Bronchial epithelial cell (primary cell): Measurements from ENCODE around the gene OR10V1. TPM values are rescaled to one million over a fixed set of nuclear protein-coding genes. Genes with fewer than 3 reads are reported as not detected.
A peak's percentile ranks its signal among the peaks of the same experiment; 100 is the strongest.

ENCODE experiments used
- DNase-seq: peaks from one replicate; pipeline ENCODE4 v3.0.0-alpha.2; 2010; ENCODE audit warnings: low read depth
- FAIRE-seq: peaks from 2 replicates; lab custom pipeline; 2011; peaks lifted over from hg19 to GRCh38; lab: Jason Lieb, UNC
- H3K27me3 ChIP-seq: 2 replicates; pipeline ENCODE4 v1.5.1; 2011; ENCODE audit warnings: low read length; ENCODE audit not compliant: control insufficient read depth, insufficient read depth
- H3K36me3 ChIP-seq: 2 replicates; pipeline ENCODE4 v1.5.1; 2011; ENCODE audit warnings: low read length; ENCODE audit not compliant: control insufficient read depth, insufficient read depth
- H3K4me3 ChIP-seq: 2 replicates; pipeline ENCODE4 v1.5.1; 2011; ENCODE audit warnings: mild to moderate bottlenecking, low read depth, low read length, control low read depth
- CTCF ChIP-seq: IDR thresholded peaks from 2 replicates; pipeline ENCODE4 v1.5.1; 2011; ENCODE audit warnings: mild to moderate bottlenecking, moderate library complexity, low read length, control low read depth, inconsistent platforms; ENCODE audit not compliant: insufficient read depth, severe bottlenecking
- total RNA-seq: library from RNA; depleted of rRNA; stranded (reverse); fragments of >200 nt; gene quantifications from 2 replicates; pipeline ENCODE4 v1.2.1, GENCODE V29; 2014

Gene OR10V1
- not detected in 2 replicates for total RNA-seq

GRCh38 chr11:59713745-59714144 lies at the start of gene OR10V1:
TSS of gene OR10V1 (minus strand) at chr11:59713845. CDS start at chr11:59713845, 0 bp downstream.
- Histone ChIP-seq H3K36me3 (no peaks in the 10 kb centered on the region), H3K4me3 (no peak within 1 kb of the TSS), H3K27me3 (no peaks in the 10 kb centered on the region)
- TF ChIP-seq CTCF: no peak
- FAIRE-seq (no peak), DNase-seq (no peak)

DNA sequence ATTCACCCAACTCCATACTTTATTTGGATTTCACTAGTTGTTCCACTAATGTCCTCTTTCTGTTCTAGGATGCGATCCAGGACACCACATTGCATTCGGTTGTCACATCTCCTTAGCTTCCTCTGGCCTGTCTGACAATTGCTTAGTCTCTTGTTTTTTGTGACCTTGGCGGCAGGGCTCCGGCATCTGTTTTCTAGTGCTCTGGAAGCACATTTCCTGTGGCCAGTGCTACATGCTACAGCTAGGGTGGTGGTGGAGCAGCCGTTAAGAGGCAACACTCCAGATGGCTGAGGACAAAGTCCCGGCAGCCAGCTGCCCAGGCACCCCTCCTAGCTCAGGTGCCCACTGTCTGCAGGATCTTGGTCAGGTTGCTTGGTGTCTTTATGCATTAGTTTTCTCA lies 48.3 kb upstream of the OR10V1 start:
- Histone ChIP-seq H3K4me3 (no peak overlapping the region), H3K27me3 (no peaks in the 10 kb centered on the region), H3K36me3 (peaks cover 5% of the 10 kb centered on the region)
- DNase-seq (no peak), FAIRE-seq (no peak)
- TF ChIP-seq CTCF: no peak

DNA sequence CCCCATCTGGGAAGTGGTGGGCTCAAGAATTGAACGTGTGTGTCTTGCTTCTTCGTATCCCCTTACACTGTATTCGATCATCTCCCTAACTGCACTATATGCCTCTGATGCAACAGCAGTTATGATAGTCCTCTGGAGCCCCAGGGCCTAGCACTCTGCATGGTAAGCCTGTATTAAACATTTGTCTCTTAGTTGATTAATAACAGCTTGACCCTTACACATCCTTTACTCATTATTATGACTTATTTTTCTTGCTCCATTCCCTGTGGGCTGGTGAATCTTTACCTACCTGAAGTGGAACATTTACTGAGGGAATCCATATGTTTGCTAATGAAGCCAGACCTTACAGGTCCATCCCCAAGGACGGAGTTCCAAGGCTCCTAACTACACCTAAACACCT lies 47.1 kb upstream of the OR10V1 start:
- Histone ChIP-seq H3K4me3 (no peak overlapping the region), H3K27me3 (no peaks in the 10 kb centered on the region), H3K36me3 (peaks cover 5% of the 10 kb centered on the region)
- no peak for DNase-seq
- TF ChIP-seq CTCF: no peak
- FAIRE-seq: no peak

DNA sequence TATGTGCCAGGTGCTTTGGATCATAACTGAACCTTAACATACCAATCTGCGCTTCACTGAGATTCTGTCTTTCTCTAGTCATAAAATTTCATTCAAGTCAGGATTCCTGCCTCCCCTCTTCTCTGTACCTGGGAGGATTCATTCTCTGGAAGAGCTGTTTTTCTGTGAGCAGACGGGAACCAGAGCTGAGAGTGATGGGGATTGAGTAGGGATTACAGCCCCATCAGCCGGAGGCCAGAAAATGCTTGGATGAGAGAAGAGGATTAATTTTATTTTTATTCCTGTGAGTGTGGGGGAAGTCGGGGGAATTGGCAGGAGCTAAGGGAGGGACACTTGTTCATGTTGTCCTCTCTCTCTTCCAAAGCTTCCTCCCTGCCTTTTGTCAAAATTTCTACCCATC lies 46.3 kb upstream of the OR10V1 start:
- DNase-seq (no peak), FAIRE-seq (no peak)
- Histone ChIP-seq H3K27me3 (no peaks in the 10 kb centered on the region), H3K36me3 (peaks cover 5% of the 10 kb centered on the region), H3K4me3 (no peak overlapping the region)
- TF ChIP-seq CTCF: no peak

DNA sequence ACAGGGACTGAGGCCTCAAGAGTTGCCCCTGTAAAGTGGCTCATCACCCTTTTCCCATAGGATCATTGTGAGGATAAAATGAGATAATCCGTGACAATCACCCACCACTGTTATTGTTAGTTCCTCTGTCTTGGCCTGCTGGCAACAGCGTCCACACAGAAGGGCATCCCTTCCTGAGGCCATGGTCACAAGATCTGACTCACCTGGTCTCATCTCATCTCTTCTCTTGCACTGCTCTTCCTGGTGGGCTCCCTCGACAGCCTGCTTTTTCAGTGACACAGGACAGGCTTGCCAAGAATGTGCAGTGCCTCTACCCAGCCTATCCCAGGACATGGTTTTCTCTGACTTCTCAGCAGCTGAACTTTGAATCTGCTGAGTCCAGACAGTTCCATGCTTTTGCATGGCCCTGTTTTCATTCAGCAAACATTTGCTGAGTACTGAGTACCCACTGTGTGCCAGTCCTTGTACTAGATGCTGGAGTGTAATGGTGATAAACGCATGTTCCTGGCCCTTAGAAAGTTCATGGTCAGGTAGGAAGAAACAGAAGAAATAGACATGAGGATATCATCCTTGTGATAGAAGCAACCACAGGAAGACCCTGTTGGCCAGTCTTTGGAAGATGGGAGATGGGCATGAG lies 44.9 kb upstream of the OR10V1 start:
- TF ChIP-seq CTCF: no peak
- FAIRE-seq: peak; percentile 13
- H3K36me3 ChIP-seq: peaks cover 5% of the 10 kb centered on the region
- no peaks in the 10 kb centered on the region for H3K27me3 ChIP-seq
- H3K4me3 ChIP-seq: no peak overlapping the region
- no peak for DNase-seq

- FAIRE-seq (no peak), DNase-seq (peak; percentile 76)
- Histone ChIP-seq H3K36me3 (peaks cover 3% of the 10 kb centered on the region), H3K4me3 (no peak overlapping the region), H3K27me3 (no peaks in the 10 kb centered on the region)
- TF ChIP-seq CTCF: no peak
Observed at GRCh38 chr11:59756845-59757244, 43.2 kb upstream of the OR10V1 start.
